Epithelial cell of alveolus of lung (primary cell): Measurements from ENCODE around the gene SNX15. TPM values are rescaled to one million over a fixed set of nuclear protein-coding genes. Genes with fewer than 3 reads are reported as not detected.

Experiments
- total RNA-seq: library from RNA; depleted of rRNA; stranded (reverse); fragments of >200 nt; gene quantifications from 2 replicates; pipeline ENCODE4 v1.2.1, GENCODE V29; 2015

SNX15 gene
- 13.4 and 15.6 TPM in 2 replicates for total RNA-seq

GRCh38 chr11:65027213-65028067 lies at the start of gene SNX15:
TSS of gene SNX15 (plus strand) at chr11:65027439. CDS start at chr11:65027538, 99 bp downstream.

GRCh38 chr11:64996710-64997380 lies 30.4 kb upstream of the SNX15 start, which contains the start of gene BATF2:
TSS of gene BATF2 (minus strand) at chr11:64996971. CDS start at chr11:64996914, 57 bp downstream.

DNA sequence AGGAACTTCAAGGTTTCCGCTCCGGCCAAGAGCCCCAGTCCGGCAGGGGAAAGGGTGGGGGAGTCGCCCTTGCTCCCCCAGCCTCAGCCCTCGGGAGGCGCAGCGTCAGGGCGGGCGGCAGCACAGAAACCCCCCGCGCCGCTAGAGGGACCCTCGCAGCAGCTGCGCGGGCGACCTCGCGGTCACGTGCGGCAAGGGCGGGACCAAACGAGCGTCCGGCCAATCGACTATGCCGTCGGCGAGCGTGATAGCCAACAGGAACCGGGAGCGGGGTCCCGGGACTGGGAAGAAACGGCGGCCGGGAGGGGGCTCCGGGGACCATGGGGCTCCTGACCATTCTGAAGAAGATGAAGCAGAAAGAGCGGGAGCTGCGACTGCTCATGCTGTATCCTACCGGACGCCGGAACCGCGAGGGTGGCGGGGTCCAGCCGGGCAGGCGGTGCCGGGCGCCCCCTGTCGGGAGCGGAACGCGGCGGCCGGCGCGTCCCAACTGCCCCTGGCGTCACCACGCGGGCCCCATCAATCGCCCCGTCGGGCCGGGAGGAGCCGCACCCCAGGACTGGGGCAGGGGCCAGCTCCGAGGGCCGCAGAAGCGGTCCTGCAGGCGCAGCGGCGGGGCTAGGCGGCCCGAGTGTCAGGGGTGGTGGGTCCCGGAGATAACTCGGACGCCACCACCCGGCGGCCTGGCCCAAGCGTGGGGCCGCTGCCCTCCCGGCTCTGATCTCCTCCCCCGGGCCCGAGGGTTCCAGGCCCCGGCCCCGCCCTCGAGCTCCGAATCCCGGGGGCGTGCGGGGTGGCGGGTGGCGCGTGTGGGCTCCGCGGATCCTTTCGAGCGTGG lies 13.1 kb upstream of the SNX15 start, which contains the start of gene ARL2:
Gene ARL2 (plus strand): TSS at position 273 of the 838 bp plus-strand sequence. CDS start 48 bp downstream, at position 321.

GRCh38 chr11:65040847-65041622 lies 13.8 kb downstream of the SNX15 start, which contains the start of gene SAC3D1:
TSS of gene SAC3D1 (plus strand) at chr11:65041210. CDS start at chr11:65041293, 83 bp downstream.

GRCh38 chr11:65058419-65059054 lies 31.3 kb downstream of the SNX15 start, which contains the start of gene NAALADL1:
TSS of gene NAALADL1 (minus strand) at chr11:65058553. CDS start at chr11:65058521, 32 bp downstream.

DNA sequence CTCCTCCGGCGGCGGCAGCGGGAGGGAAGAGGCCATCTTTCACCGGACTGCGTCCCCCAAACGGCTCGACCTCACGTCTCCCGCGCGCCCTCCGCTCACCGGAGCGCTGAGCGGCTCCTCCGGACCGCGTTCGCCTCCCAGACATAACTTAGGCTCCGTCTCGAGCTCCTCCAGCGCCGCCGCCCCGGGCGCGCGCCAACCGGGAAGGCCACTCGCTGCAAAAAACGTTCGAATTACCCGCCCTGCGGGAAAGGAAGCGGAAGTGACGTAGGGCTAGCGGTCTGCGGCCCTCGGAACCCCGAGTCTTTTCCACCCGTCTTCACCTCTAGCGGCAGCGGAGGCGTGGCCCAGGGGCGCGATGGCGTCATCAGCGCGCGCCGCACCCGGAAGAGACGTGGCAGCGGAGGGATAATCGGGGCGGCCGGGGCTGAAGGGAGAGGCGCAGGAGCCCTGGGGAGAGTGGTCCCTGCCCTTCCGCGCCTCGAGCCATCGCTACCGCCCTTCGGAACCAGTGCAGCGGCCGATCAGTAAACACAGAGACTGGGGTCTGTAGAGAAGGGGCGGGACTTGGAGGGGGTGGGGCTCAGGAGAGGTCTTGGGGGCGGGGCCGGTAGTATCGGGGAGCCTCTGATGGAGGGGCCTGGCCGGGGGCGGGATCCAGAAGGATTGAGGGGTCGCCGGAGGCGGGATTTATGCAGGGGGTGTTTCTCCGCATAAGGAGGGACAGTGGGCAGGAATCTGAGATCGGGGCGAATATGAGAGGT lies 56.8 kb downstream of the SNX15 start, which contains the start of the genes CDCA5 and ZFPL1:
Gene CDCA5 (minus strand): TSS at position 207 of the 764 bp plus-strand sequence. CDS start 62 bp downstream, at position 145.
Gene ZFPL1 (plus strand): TSS at position 389 of the 764 bp plus-strand sequence. CDS start 477 bp downstream, outside the sequence.

Other genes starting within 250 kb of the SNX15 start
- 100 and 286 TPM in 2 replicates for gene SF1, start 248.9 kb upstream of the SNX15 start, total RNA-seq
- 24.3 and 24.6 TPM in 2 replicates for gene MAP4K2, start 224.2 kb upstream of the SNX15 start, total RNA-seq
- 25.5 and 26.2 TPM in 2 replicates for gene MEN1, start 216.9 kb upstream of the SNX15 start, total RNA-seq
- 0.08 and 0.91 TPM in 2 replicates for gene CDC42BPG, start 182.8 kb upstream of the SNX15 start, total RNA-seq
- 37.5 and 50.9 TPM in 2 replicates for gene EHD1, start 148.8 kb upstream of the SNX15 start, total RNA-seq
- 14.5 and 36.2 TPM in 2 replicates for gene ATG2A, start 110.2 kb upstream of the SNX15 start, total RNA-seq
- gene PPP2R5B, start 102.8 kb upstream of the SNX15 start, total RNA-seq, result 21.0 and 22.8 TPM in 2 replicates
- gene GPHA2, start 91.5 kb upstream of the SNX15 start, total RNA-seq, result not detected in 2 replicates
- gene MAJIN, start 55.3 kb upstream of the SNX15 start, total RNA-seq, result not detected in 2 replicates
- 1.8 and 3.2 TPM in 2 replicates for gene BATF2, start 30.5 kb upstream of the SNX15 start, total RNA-seq
- gene ARL2, start 13.3 kb upstream of the SNX15 start, total RNA-seq, result 187 and 226 TPM in 2 replicates
- gene SAC3D1, start 13.8 kb downstream of the SNX15 start, total RNA-seq, result 6.7 and 16.2 TPM in 2 replicates
- 38.9 and 41.3 TPM in 2 replicates for gene NAALADL1, start 31.1 kb downstream of the SNX15 start, total RNA-seq
- 6.1 and 17.3 TPM in 2 replicates for gene CDCA5, start 56.6 kb downstream of the SNX15 start, total RNA-seq
- 51.3 and 69.4 TPM in 2 replicates for gene ZFPL1, start 56.8 kb downstream of the SNX15 start, total RNA-seq
- gene VPS51, start 68.8 kb downstream of the SNX15 start, total RNA-seq, result 155 and 557 TPM in 2 replicates
- gene TM7SF2, start 84.4 kb downstream of the SNX15 start, total RNA-seq, result 16.8 and 32.3 TPM in 2 replicates
- 22.7 and 23.7 TPM in 2 replicates for gene ZNHIT2, start 90.3 kb downstream of the SNX15 start, total RNA-seq
- gene FAU, start 94.7 kb downstream of the SNX15 start, total RNA-seq, result 511 and 807 TPM in 2 replicates
- 55.3 and 71.5 TPM in 2 replicates for gene MRPL49, start 94.9 kb downstream of the SNX15 start, total RNA-seq
- gene SYVN1, start 107.1 kb downstream of the SNX15 start, total RNA-seq, result 20.6 and 34.6 TPM in 2 replicates
- gene SPDYC, start 142.8 kb downstream of the SNX15 start, total RNA-seq, result not detected in 2 replicates
- gene CAPN1, start 154.5 kb downstream of the SNX15 start, total RNA-seq, result 168 and 220 TPM in 2 replicates
- 11.7 and 18.0 TPM in 2 replicates for gene POLA2, start 234.5 kb downstream of the SNX15 start, total RNA-seq